ENCODE data around the gene PUSL1.
A peak's percentile ranks its signal among the peaks of the same experiment; 100 is the strongest.

Gene PUSL1

GRCh38 chr1:1280782-1281481, 27.5 kb upstream of the PUSL1 start:
- DNase-seq: no peak

GRCh38 chr1:1281533-1282321, 26.7 kb upstream of the PUSL1 start:
- peak in 1 of 2 experiments; percentile 37 for DNase-seq

GRCh38 chr1:1282998-1283397, 25.4 kb upstream of the PUSL1 start:
- DNase-seq: no peak

GRCh38 chr1:1283821-1284220, 24.6 kb upstream of the PUSL1 start:
- DNase-seq: peak in 1 of 2 experiments; percentile 33

GRCh38 chr1:1284221-1285101, 23.9 kb upstream of the PUSL1 start:
- no peak for DNase-seq

- no peak for DNase-seq
Measured at GRCh38 chr1:1285102-1285571, 23.3 kb upstream of the PUSL1 start.

GRCh38 chr1:1285611-1286311, 22.6 kb upstream of the PUSL1 start:
- no peak for DNase-seq

GRCh38 chr1:1286313-1287261, 21.8 kb upstream of the PUSL1 start:
- DNase-seq: no peak

GRCh38 chr1:1287288-1288110, 20.9 kb upstream of the PUSL1 start:
- no peak for DNase-seq

- DNase-seq: peak in 1 of 2 experiments; percentile 59
Measured at GRCh38 chr1:1290238-1290731, 18.1 kb upstream of the PUSL1 start.

- no peak for DNase-seq
Measured at GRCh38 chr1:1291023-1291528, 17.3 kb upstream of the PUSL1 start.

GRCh38 chr1:1291548-1292441, 16.6 kb upstream of the PUSL1 start:
- peak in 1 of 2 experiments; percentile 68 for DNase-seq

- DNase-seq: no peak
Measured at GRCh38 chr1:1292442-1292779, 16.0 kb upstream of the PUSL1 start.

- no peak for DNase-seq
Measured at GRCh38 chr1:1292851-1293250, 15.5 kb upstream of the PUSL1 start.

- no peak for DNase-seq
Measured at GRCh38 chr1:1293263-1294249, 14.8 kb upstream of the PUSL1 start.

- no peak for DNase-seq
Measured at GRCh38 chr1:1294250-1294890, 14.0 kb upstream of the PUSL1 start.

Measured in NCI-H446 (cell line).